Measurements from ENCODE around the gene TRPM1.
"Not testable (repeated sequence)": the region's sequence is repeated elsewhere in the genome, so short reads cannot be mapped to it uniquely, and the experiment has no call there.

Gene TRPM1

GRCh38 chr15:31116423-31117030 is 15.0 kb upstream of the TRPM1 start:
- no peak for DNase-seq

DNA sequence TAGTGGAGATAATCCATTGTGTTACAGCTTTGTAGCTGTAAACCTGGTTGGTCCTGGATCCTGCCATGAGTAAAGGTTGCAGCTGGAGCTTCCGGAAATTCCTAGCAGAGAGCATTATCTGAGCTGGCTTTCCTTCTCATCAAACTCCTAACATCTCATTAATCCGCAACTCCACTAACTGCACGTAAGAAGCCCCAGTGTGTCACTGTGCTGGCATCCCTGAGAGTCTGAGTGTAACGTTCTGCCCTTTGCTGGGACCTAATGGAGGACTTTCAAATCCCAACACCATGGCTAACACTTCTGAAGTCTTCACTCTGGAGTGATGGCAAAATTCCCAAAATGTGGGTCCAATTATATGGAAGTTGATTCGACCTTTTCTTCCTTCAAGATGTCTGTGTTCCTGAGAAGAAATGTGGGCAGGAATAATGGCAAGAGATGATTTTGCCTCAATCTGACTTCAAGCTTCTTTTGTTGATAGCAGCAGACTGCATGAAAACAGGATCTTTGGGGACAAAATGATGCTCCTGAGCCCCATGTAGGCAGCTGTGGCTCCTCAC is 9.6 kb upstream of the TRPM1 start:
- DNase-seq = no peak

GRCh38 chr15:31108836-31109235 is 7.3 kb upstream of the TRPM1 start:
- DNase-seq = no peak

GRCh38 chr15:31106495-31107300 is 5.2 kb upstream of the TRPM1 start:
- no peak for DNase-seq

- no peak for DNase-seq
These were observed 2.5 kb upstream of the TRPM1 start for GRCh38 chr15:31104003-31104402.

GRCh38 chr15:31102374-31103342 is 1.1 kb upstream of the TRPM1 start:
- DNase-seq = no peak

- DNase-seq = no peak
These were observed 455 bp upstream of the TRPM1 start for GRCh38 chr15:31102039-31102321.

GRCh38 chr15:31100738-31101137 is 787 bp downstream of the TRPM1 start:
- no peak for DNase-seq

DNA sequence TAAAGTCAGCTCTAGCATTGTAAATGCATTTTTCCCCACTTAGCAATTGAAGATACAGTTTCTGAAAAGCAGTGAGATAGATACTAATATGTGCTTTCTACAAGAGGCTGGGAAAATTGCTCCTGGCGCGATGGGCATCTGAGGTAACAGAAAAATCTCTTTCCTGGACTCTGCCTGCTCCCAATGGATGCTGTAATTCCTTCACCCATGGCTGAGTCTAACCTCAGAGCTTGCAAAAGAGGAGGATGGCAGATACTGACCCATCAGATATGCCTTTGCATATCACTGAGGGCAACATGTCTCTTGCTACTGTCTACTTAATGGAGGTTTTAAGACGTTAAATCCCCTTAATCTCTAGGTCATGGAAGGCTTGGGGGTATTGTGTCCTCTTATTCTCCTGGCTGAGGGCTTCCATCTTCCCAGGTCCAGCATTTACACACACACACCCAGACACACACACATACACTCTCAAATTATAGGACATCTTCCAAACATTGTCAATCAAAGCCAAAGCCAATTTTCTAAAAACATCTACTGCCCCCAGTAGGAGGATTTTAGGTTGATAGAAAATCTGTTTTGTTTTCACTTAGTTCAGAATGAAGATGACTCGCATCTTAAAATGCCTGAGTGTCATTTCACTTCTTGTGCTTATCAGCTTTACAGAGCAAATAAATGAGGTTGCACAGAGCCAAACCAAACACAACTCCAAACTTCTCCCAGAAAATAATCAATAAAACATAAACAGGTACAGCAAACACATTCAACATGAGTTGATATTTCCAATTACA is 2.4 kb downstream of the TRPM1 start:
- DNase-seq = no peak

GRCh38 chr15:31098491-31098917 is 3.0 kb downstream of the TRPM1 start:
- no peak for DNase-seq

GRCh38 chr15:31096563-31096962 is 5.0 kb downstream of the TRPM1 start:
- no peak for DNase-seq

DNA sequence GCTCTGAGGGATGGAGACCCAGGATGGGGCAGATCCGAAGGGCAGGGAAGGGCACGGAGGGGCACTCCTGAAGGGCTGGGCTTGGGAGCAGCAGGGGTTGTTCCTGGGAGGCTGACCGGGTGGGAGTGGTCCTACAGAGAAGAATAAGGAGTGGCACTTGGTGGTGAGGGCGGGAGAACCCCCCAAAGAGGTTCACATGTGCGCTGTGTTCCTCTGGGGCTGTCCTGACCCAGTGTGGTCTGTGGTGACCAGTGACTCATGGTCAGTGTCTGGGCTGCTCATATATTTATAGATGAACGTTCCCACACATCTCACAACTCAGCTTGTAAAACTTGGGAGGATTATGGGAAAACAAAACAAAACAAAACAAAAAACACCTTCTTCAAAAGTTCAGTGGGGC is 10.0 kb downstream of the TRPM1 start:
- no peak for DNase-seq

GRCh38 chr15:31090766-31091165 is 10.8 kb downstream of the TRPM1 start:
- DNase-seq = no peak

- DNase-seq = no peak
These were observed 12.0 kb downstream of the TRPM1 start for GRCh38 chr15:31089368-31090047.

DNA sequence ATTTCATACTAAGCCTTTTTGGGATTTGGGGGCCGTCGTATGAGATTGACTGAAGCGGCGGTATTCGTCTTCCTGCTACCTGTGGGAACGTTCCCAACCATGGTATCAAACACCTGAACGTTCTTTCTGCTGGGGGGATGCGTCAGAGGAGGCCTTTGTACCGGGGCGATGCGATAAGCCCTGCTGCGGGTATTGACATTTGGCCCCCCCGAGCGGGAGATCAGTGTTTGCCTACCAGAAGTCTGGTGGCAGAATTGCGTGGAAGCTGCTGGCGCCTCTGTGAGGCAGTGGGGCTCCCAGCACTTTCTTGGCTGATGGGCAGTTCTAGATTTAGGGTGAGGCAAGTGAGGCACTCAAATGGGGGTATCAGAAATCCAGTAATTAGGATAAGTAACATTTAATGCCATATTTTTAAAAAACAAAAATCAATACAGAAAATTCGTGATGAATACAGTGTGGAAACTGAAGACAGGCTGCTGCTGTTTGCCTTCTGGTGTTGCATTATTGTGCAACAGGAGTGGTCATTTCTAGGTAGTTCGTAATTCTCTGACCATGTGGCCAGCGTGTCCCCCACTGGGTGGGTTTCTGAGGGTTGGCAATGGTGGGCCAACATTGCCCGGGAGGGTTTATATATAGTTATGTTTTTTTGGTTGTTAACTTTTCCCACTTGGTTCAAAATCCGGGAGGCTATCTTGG is 12.7 kb downstream of the TRPM1 start:
- no peak for DNase-seq

DNA sequence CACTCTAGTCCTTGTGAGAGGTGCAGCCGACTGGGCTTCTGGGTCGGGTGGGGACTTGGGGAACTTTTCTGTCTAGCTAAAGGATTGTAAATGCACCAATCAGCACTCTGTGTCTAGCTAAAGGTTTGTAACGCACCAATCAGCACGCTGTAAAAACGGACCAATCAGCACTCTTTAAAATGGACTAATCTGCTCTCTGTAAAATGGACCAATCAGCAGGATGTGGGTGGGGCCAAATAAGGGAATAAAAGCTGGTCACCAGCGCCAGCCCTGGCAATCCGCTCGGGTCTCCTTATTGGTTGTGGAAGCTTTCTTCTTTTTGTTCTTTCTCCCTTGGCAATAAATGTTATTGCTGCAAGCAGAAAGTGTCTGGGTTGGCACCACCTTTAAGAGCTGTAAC is 13.5 kb downstream of the TRPM1 start:
- DNase-seq = not testable (repeated sequence)

- no peak for DNase-seq
These were observed 15.2 kb downstream of the TRPM1 start for GRCh38 chr15:31086344-31086743.

DNA sequence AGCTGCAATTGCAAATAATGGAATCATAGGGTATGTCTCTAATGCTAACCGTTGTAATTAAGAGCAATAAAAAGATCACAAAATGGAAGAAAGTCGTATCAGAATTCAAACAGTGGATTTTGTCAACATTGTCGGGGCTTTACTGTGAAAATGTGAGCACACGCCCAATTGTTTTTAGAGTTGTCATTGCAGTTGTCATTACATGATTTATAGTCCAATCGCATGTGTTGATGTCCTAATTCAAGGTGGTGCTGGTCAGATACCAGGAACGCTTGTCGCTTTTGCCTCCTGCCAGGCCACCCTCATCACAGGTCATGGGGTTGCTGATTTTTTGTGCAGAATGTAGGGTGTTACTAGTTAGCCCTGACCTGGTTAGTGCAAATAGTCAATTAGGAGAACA is 16.2 kb downstream of the TRPM1 start:
- no peak for DNase-seq

- no peak for DNase-seq
These were observed 17.3 kb downstream of the TRPM1 start for GRCh38 chr15:31084176-31084575.

DNA sequence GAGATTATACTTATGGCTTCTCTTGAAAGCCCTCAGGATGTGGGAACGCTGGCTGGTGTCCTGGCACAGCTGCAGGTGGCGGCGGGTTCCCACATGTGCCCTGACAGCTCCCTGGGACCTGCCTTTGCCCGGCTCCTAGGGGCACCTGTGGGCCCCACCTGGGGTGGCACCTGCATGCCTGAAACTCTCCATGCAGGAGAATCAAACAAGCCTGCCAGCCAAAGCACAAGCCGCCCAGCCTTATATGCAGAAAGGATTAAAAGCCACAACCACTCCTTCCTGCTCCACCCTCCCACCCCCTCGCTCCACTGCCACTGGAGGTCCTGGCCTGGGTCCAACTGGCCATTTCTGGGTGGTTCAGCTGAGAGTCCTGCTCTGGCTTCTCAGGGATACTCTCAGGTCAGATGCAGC is 18.1 kb downstream of the TRPM1 start:
- no peak for DNase-seq

DNA sequence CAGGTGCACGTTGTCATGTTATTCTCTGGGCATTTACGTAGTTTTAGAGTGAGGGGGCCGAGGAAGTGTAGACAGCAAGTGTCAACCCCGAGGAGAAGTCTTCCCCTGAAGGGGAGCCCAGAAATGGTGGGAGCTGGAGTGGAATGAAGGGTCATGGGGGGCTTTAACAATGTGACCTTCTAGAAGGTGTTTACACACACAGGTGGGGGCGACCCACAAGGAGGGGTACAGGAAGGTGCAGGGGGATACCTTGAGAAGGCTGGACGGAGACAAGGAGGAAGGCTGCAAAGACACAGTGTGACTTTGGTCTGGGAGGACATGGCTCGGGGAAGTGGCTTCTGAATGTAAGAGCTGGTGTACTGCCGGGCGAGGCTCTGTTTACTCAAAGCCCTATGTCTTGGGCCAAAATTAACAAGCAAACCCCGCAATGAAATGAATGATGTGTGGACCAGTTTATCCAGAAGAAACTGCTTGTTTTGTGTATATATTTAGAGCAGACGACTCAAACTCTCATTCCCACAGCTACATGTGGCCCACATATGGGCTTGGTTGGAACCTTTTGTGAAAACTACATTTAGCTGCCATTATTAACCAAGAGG is 18.7 kb downstream of the TRPM1 start:
- no peak for DNase-seq

All from 8988T (cell line).